ENCODE data around the gene WSB1. TPM values are rescaled to one million over a fixed set of nuclear protein-coding genes. Genes with fewer than 3 reads are reported as not detected.

WSB1 gene
- total and polyA plus RNA-seq, 2 experiments from 2014 or later, result 101 to 108 TPM

DNA sequence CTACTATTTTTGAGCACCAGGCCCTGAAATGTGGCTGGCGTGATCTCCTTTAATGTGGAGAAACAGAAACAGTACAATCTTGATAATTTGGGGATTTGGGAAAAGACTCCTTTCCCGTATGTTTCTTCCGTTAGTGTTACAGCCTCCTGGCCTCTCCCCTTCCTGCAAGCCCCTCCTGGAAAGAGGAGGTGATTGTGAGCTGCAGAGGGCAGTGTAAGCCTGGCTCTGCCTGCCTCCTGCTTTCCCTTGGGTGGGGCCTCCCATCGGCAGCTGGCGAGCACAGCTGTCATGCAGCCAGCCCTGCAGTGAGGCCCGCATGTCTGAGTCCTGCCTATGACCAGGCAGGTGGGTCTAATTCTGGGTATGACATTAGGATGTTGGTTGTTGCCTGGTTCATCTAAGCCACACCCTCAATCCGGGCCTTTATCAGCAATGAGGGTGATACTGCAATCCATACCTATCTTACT is 48.7 kb upstream of the WSB1 start (continued):
- TF ChIP-seq, protein P1, sequence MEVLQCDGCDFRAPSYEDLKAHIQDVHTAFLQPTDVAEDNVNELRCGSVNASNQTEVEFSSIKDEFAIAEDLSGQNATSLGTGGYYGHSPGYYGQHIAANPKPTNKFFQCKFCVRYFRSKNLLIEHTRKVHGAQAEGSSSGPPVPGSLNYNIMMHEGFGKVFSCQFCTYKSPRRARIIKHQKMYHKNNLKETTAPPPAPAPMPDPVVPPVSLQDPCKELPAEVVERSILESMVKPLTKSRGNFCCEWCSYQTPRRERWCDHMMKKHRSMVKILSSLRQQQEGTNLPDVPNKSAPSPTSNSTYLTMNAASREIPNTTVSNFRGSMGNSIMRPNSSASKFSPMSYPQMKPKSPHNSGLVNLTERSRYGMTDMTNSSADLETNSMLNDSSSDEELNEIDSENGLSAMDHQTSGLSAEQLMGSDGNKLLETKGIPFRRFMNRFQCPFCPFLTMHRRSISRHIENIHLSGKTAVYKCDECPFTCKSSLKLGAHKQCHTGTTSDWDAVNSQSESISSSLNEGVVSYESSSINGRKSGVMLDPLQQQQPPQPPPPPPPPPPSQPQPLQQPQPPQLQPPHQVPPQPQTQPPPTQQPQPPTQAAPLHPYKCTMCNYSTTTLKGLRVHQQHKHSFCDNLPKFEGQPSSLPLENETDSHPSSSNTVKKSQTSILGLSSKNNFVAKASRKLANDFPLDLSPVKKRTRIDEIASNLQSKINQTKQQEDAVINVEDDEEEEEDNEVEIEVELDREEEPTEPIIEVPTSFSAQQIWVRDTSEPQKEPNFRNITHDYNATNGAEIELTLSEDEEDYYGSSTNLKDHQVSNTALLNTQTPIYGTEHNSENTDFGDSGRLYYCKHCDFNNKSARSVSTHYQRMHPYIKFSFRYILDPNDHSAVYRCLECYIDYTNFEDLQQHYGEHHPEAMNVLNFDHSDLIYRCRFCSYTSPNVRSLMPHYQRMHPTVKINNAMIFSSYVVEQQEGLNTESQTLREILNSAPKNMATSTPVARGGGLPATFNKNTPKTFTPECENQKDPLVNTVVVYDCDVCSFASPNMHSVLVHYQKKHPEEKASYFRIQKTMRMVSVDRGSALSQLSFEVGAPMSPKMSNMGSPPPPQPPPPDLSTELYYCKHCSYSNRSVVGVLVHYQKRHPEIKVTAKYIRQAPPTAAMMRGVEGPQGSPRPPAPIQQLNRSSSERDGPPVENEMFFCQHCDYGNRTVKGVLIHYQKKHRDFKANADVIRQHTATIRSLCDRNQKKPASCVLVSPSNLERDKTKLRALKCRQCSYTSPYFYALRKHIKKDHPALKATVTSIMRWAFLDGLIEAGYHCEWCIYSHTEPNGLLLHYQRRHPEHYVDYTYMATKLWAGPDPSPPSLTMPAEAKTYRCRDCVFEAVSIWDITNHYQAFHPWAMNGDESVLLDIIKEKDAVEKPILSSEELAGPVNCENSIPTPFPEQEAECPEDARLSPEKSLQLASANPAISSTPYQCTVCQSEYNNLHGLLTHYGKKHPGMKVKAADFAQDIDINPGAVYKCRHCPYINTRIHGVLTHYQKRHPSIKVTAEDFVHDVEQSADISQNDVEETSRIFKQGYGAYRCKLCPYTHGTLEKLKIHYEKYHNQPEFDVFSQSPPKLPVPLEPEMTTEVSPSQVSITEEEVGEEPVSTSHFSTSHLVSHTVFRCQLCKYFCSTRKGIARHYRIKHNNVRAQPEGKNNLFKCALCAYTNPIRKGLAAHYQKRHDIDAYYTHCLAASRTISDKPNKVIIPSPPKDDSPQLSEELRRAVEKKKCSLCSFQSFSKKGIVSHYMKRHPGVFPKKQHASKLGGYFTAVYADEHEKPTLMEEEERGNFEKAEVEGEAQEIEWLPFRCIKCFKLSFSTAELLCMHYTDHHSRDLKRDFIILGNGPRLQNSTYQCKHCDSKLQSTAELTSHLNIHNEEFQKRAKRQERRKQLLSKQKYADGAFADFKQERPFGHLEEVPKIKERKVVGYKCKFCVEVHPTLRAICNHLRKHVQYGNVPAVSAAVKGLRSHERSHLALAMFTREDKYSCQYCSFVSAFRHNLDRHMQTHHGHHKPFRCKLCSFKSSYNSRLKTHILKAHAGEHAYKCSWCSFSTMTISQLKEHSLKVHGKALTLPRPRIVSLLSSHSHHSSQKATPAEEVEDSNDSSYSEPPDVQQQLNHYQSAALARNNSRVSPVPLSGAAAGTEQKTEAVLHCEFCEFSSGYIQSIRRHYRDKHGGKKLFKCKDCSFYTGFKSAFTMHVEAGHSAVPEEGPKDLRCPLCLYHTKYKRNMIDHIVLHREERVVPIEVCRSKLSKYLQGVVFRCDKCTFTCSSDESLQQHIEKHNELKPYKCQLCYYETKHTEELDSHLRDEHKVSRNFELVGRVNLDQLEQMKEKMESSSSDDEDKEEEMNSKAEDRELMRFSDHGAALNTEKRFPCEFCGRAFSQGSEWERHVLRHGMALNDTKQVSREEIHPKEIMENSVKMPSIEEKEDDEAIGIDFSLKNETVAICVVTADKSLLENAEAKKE (CRISPR knock-in tag; IDR thresholded peaks at IDR 0.05), result no peak

GRCh38 chr17:27246537-27246936 is 47.4 kb upstream of the WSB1 start:
- Mint-ChIP-seq H3K27me3 (ENCODE audit: insufficient read depth, low read depth, poor library complexity) (peaks cover 8% of the 10 kb centered on the region), H3K4me3 (no peak overlapping the region), H3K9me3 (no peaks in the 10 kb centered on the region; the same call in 2 of the 3 replicates), H3K36me3 (ENCODE audit: low read depth) (no peaks in the 10 kb centered on the region), H3K27ac (no peak overlapping the region), H3K4me1 (peaks cover 14% of the 10 kb centered on the region)
- H3F3A ChIP-seq (replicated peaks; ENCODE audit: low read depth), result no peaks in the 10 kb centered on the region
- no peak overlapping the region for H3K4me2 ChIP-seq
- no peak overlapping the region for H3K27ac ChIP-seq (ENCODE audit: low read depth)
- no peak overlapping the region for H2AFZ ChIP-seq
- H4K20me1 ChIP-seq (replicated peaks; ENCODE audit: insufficient read depth), result no peaks in the 10 kb centered on the region
- H3K79me2 ChIP-seq (replicated peaks; ENCODE audit: insufficient read depth), result no peaks in the 10 kb centered on the region
- DNase-seq (ENCODE audit: low spot score) (no peak), ATAC-seq (no peak)
- no peaks in the 10 kb centered on the region for H3K27me3 ChIP-seq (ENCODE audit: insufficient read depth)
- H3K4me3 ChIP-seq, result no peak overlapping the region
- H3K4me1 ChIP-seq (ENCODE audit: insufficient read depth), result peaks cover 11% of the 10 kb centered on the region
- no peaks in the 10 kb centered on the region for H3K36me3 ChIP-seq (ENCODE audit: insufficient read depth)
- H3K9me2 ChIP-seq (ENCODE audit: insufficient read depth), result no peaks in the 10 kb centered on the region
- TF ChIP-seq ZNF331 (CRISPR knock-in tag; IDR thresholded peaks at IDR 0.05; ENCODE audit: low read depth) (no peak), ZNF114 (CRISPR knock-in tag; IDR thresholded peaks at IDR 0.05) (no peak)
- TF ChIP-seq, protein P1 (CRISPR knock-in tag; IDR thresholded peaks at IDR 0.05), result no peak
- TF ChIP-seq, protein P2, sequence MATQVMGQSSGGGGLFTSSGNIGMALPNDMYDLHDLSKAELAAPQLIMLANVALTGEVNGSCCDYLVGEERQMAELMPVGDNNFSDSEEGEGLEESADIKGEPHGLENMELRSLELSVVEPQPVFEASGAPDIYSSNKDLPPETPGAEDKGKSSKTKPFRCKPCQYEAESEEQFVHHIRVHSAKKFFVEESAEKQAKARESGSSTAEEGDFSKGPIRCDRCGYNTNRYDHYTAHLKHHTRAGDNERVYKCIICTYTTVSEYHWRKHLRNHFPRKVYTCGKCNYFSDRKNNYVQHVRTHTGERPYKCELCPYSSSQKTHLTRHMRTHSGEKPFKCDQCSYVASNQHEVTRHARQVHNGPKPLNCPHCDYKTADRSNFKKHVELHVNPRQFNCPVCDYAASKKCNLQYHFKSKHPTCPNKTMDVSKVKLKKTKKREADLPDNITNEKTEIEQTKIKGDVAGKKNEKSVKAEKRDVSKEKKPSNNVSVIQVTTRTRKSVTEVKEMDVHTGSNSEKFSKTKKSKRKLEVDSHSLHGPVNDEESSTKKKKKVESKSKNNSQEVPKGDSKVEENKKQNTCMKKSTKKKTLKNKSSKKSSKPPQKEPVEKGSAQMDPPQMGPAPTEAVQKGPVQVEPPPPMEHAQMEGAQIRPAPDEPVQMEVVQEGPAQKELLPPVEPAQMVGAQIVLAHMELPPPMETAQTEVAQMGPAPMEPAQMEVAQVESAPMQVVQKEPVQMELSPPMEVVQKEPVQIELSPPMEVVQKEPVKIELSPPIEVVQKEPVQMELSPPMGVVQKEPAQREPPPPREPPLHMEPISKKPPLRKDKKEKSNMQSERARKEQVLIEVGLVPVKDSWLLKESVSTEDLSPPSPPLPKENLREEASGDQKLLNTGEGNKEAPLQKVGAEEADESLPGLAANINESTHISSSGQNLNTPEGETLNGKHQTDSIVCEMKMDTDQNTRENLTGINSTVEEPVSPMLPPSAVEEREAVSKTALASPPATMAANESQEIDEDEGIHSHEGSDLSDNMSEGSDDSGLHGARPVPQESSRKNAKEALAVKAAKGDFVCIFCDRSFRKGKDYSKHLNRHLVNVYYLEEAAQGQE (IDR thresholded peaks at IDR 0.05; ENCODE audit: unreplicated experiment), result no peak

All from GM23338 (cell line).